ENCODE results near the gene BGN.

- TF ChIP-seq, protein P1, sequence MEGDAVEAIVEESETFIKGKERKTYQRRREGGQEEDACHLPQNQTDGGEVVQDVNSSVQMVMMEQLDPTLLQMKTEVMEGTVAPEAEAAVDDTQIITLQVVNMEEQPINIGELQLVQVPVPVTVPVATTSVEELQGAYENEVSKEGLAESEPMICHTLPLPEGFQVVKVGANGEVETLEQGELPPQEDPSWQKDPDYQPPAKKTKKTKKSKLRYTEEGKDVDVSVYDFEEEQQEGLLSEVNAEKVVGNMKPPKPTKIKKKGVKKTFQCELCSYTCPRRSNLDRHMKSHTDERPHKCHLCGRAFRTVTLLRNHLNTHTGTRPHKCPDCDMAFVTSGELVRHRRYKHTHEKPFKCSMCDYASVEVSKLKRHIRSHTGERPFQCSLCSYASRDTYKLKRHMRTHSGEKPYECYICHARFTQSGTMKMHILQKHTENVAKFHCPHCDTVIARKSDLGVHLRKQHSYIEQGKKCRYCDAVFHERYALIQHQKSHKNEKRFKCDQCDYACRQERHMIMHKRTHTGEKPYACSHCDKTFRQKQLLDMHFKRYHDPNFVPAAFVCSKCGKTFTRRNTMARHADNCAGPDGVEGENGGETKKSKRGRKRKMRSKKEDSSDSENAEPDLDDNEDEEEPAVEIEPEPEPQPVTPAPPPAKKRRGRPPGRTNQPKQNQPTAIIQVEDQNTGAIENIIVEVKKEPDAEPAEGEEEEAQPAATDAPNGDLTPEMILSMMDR (IDR thresholded peaks at IDR 0.05) = no peak
- TF ChIP-seq POLR2A (IDR thresholded peaks at IDR 0.05) = no peak
Measured at GRCh38 chrX:153468008-153468580, 26.7 kb upstream of the BGN start.
